OCI-LY7 (cell line): Measurements from ENCODE around the gene NOD1. TPM values are rescaled to one million over a fixed set of nuclear protein-coding genes. Genes with fewer than 3 reads are reported as not detected.

Experiments
- BruUV-seq: library from RNA; stranded (reverse); fragments of 400-500 nt; replicated peaks from 2 replicates; lab custom pipeline; 2021; lab: Mats Ljungman, UMichigan
- CTCF ChIA-PET: fragments of 300-600 bp; sonication (Branson Sonifier 250); formaldehyde crosslinking; loops from one replicate; lab custom pipeline; 2022; ENCODE audit warnings: antibody characterized with exemption; ENCODE audit not compliant: unreplicated experiment; lab: Charles Lee
- POLR2A ChIA-PET: fragments of 300-600 bp; sonication (Branson Sonifier 250); formaldehyde crosslinking; loops from one replicate; lab custom pipeline; 2022; ENCODE audit warnings: antibody characterized with exemption; lab: Charles Lee
- DNase-seq: peaks from one replicate; pipeline ENCODE4 v3.0.0-alpha.2; 2015; ENCODE audit warnings: low spot score
- H2AFZ ChIP-seq: fragments of 200-600 bp; sonication (generic), shearing (Covaris generic); 2 replicates; pipeline ENCODE4 v1.6.1; 2014; ENCODE audit warnings: mild to moderate bottlenecking, antibody characterized with exemption, low read length, moderate library complexity
- H3K27ac ChIP-seq: fragments of 200-600 bp; sonication (generic); 2 replicates; pipeline ENCODE4 v1.5.1; 2014; ENCODE audit warnings: mixed run types, low read depth, mild to moderate bottlenecking, moderate library complexity, low read length, inconsistent platforms; ENCODE audit not compliant: poor library complexity, severe bottlenecking
- H3K36me3 ChIP-seq: fragments of 200-600 bp; sonication (generic); 2 replicates; pipeline ENCODE4 v1.6.1; 2014; ENCODE audit warnings: mild to moderate bottlenecking, antibody characterized with exemption, low read length, moderate library complexity, mixed read lengths; ENCODE audit not compliant: insufficient read depth
- H3K4me1 ChIP-seq: fragments of 200-600 bp; sonication (generic); 2 replicates; pipeline ENCODE4 v1.5.1; 2014; ENCODE audit warnings: mild to moderate bottlenecking, low read length; ENCODE audit not compliant: insufficient read depth, poor library complexity, severe bottlenecking
- H3K4me2 ChIP-seq: fragments of 200-600 bp; sonication (generic); 2 replicates; pipeline ENCODE4 v1.6.1; 2014; ENCODE audit warnings: mild to moderate bottlenecking, low read length
- H3K4me3 ChIP-seq: fragments of 200-600 bp; sonication (generic); 2 replicates; pipeline ENCODE4 v1.5.1; 2014; ENCODE audit warnings: mild to moderate bottlenecking, low read depth, low read length; ENCODE audit not compliant: poor library complexity, severe bottlenecking
- H3K79me2 ChIP-seq: fragments of 200-600 bp; sonication (generic); 2 replicates; pipeline ENCODE4 v1.6.1; 2016; ENCODE audit warnings: low read depth, mild to moderate bottlenecking, low read length, moderate library complexity, mixed read lengths; ENCODE audit not compliant: insufficient read depth
- H3K9me2 ChIP-seq: fragments of 200-600 bp; sonication (generic); 2 replicates; pipeline ENCODE4 v1.6.1; 2016; ENCODE audit warnings: mild to moderate bottlenecking, low read length, mixed read lengths; ENCODE audit not compliant: insufficient read depth
- H3K9me3 ChIP-seq: fragments of 200-600 bp; sonication (generic); 2 replicates; pipeline ENCODE4 v1.6.1; 2014; ENCODE audit warnings: mild to moderate bottlenecking, mixed run types, low read length, mixed read lengths
- H4K20me1 ChIP-seq: fragments of 200-600 bp; sonication (generic); 2 replicates; pipeline ENCODE4 v1.6.1; 2014; ENCODE audit warnings: mild to moderate bottlenecking, antibody characterized with exemption, low read length, moderate library complexity, mixed read lengths; ENCODE audit not compliant: insufficient read depth
- CTCF ChIP-seq: fragments of 200-600 bp; sonication (generic); conservative IDR thresholded peaks from 2 replicates; pipeline ENCODE4 v1.5.1; 2014; ENCODE audit warnings: mild to moderate bottlenecking, antibody characterized with exemption, low read length, moderate library complexity, mixed read lengths
- EZH2phosphoT487 ChIP-seq: fragments of 200-600 bp; sonication (generic); IDR thresholded peaks from 2 replicates; pipeline ENCODE4 v1.6.1; 2018; ENCODE audit warnings: low read depth, borderline replicate concordance, mild to moderate bottlenecking, mixed run types, antibody characterized with exemption, low read length, moderate library complexity, mixed read lengths
- intact Hi-C: fragments of 100-400 bp; cut with micrococcal nuclease; formaldehyde crosslinking; loops from one replicate; pipeline ENCODE4 v1.10.0; 2022; ENCODE audit not compliant: unreplicated experiment
- total RNA-seq, 2 experiments: library from RNA; depleted of rRNA in 1 of 2; stranded (reverse); fragments of >200 nt in 1 of 2; shearing (Covaris generic) in 1 of 2; gene quantifications; 2 replicates each; pipeline ENCODE4 v1.2.3, GENCODE V29; 2014 to 2022

Gene NOD1
- total RNA-seq, 2 experiments from 2014 or later: 8.4 to 10.3 TPM

GRCh38 chr7:30447466-30447865, 31.1 kb downstream of the NOD1 start:
- Histone ChIP-seq H2AFZ (no peak overlapping the region), H3K4me1 (peaks cover 11% of the 10 kb centered on the region), H3K9me2 (no peaks in the 10 kb centered on the region), H4K20me1 (no peaks in the 10 kb centered on the region), H3K27ac (no peak overlapping the region), H3K36me3 (no peaks in the 10 kb centered on the region), H3K9me3 (no peaks in the 10 kb centered on the region), H3K79me2 (no peaks in the 10 kb centered on the region), H3K4me3 (no peak overlapping the region), H3K4me2 (no peak overlapping the region)
- TF ChIP-seq CTCF: no peak
- TF ChIP-seq EZH2phosphoT487: no peak
- no TSS peak for BruUV-seq
- POLR2A ChIA-PET: interaction anchor here (0.6 kb wide), 1 partner anchor 160 kb away, joined by 3 read pairs; no protein-coding TSS in a partner anchor
- DNase-seq: no peak
- CTCF ChIA-PET: no interaction called here
- intact Hi-C loops: loop anchor here (5.0 kb wide), 4 partner anchors 50 to 285 kb away; no protein-coding TSS in a partner anchor

- Histone ChIP-seq H3K4me2 (peak overlapping the region; percentile 32), H3K9me2 (no peaks in the 10 kb centered on the region), H3K4me3 (no peak overlapping the region), H3K27ac (no peak overlapping the region), H3K79me2 (no peaks in the 10 kb centered on the region), H2AFZ (no peak overlapping the region), H3K9me3 (no peaks in the 10 kb centered on the region), H3K4me1 (peaks cover 11% of the 10 kb centered on the region), H3K36me3 (no peaks in the 10 kb centered on the region), H4K20me1 (no peaks in the 10 kb centered on the region)
- ChIA-PET CTCF (no interaction called here), POLR2A (interaction anchor here (0.5 to 1.0 kb wide), 3 partner anchors 57 to 286 kb away, joined by 3 read pairs; no protein-coding TSS in a partner anchor)
- TF ChIP-seq EZH2phosphoT487: no peak
- no peak for TF ChIP-seq CTCF
- no peak for DNase-seq
- no TSS peak for BruUV-seq
- intact Hi-C loops: loop anchor here (5.0 kb wide), 4 partner anchors 49 to 284 kb away; no protein-coding TSS in a partner anchor
These were observed 32.3 kb downstream of the NOD1 start for GRCh38 chr7:30446266-30446665.

- no peaks in the 10 kb centered on the region for H3K9me3 ChIP-seq
- no peaks in the 10 kb centered on the region for H3K79me2 ChIP-seq
- peak; percentile 93 for DNase-seq
- no peak overlapping the region for H2AFZ ChIP-seq
- peaks cover 11% of the 10 kb centered on the region for H3K4me1 ChIP-seq
- no peak overlapping the region for H3K4me3 ChIP-seq
- POLR2A ChIA-PET: interaction anchor here (0.9 kb wide), 1 partner anchor 58 kb away, joined by 3 read pairs; no protein-coding TSS in a partner anchor
- no peaks in the 10 kb centered on the region for H3K9me2 ChIP-seq
- H3K27ac ChIP-seq: no peak overlapping the region
- TF ChIP-seq EZH2phosphoT487 (no peak), CTCF (peak; percentile 78)
- no peaks in the 10 kb centered on the region for H4K20me1 ChIP-seq
- BruUV-seq: no TSS peak
- H3K36me3 ChIP-seq: no peaks in the 10 kb centered on the region
- peak overlapping the region; percentile 32 for H3K4me2 ChIP-seq
- intact Hi-C loops: loop anchor here (5.0 kb wide), 4 partner anchors 48 to 283 kb away; no protein-coding TSS in a partner anchor
- CTCF ChIA-PET: interaction anchor here (0.6 kb wide), 1 partner anchor 50 kb away, joined by 3 read pairs; no protein-coding TSS in a partner anchor
These were observed 32.8 kb downstream of the NOD1 start for GRCh38 chr7:30445770-30446169.
